ENCODE measurements around the gene LRRC32.

LRRC32 gene

DNA sequence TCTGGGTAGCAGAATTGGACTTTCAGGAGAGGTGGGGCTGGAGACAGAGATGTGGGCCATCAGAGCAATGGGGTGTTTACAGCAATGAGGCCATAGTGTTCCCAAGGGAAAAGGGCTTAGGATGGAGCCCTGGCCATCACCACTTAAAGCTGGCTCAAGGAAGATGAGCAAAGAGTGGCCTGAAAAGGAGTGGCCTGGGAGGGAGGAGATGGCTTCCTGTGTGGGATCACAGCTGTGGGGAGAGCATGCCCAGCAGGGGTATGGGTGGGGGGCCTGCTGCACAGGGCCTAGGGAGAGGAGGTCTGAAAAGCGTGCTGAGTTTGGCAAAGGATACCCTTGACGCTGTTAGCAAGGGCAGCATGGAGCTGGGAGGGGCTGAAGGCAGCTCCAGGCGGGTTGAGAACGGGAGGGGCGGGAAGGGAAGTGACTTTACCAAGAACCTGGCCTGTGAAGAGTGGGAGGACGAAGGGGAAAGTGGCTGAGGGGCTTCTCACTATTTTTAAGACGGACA, 13.9 kb downstream of the LRRC32 start:
- Histone ChIP-seq H3K4me1 (ENCODE audit: insufficient read depth, low read length, poor library complexity, severe bottlenecking) (peaks cover 11% of the 10 kb centered on the region), H3K27me3 (ENCODE audit: insufficient read depth, low read length, poor library complexity, severe bottlenecking) (no peaks in the 10 kb centered on the region), H3K9me2 (replicated peaks; ENCODE audit: low read depth, low read length) (no peaks in the 10 kb centered on the region), H3K36me3 (ENCODE audit: insufficient read depth, low read length) (no peaks in the 10 kb centered on the region), H3K4me2 (ENCODE audit: low read depth, low read length, poor library complexity, severe bottlenecking) (no peak overlapping the region), H2AFZ (ENCODE audit: low read length) (no peak overlapping the region), H3K79me2 (ENCODE audit: insufficient read depth, low read length) (no peaks in the 10 kb centered on the region), H3K4me3 (ENCODE audit: low read length, poor library complexity, severe bottlenecking) (no peak overlapping the region), H3K9me3 (ENCODE audit: insufficient read depth, low read depth, low read length) (no peaks in the 10 kb centered on the region), H4K20me1 (ENCODE audit: insufficient read depth, low read length, poor library complexity, severe bottlenecking) (no peaks in the 10 kb centered on the region), H3K9ac (ENCODE audit: low read depth, low read length, poor library complexity, severe bottlenecking) (no peak overlapping the region), H3F3A (ENCODE audit: low read depth) (no peaks in the 10 kb centered on the region)
- TF ChIP-seq EZH2phosphoT487 (IDR thresholded peaks at IDR 0.05; ENCODE audit: borderline replicate concordance), result no peak
- TF ChIP-seq, protein P1, sequence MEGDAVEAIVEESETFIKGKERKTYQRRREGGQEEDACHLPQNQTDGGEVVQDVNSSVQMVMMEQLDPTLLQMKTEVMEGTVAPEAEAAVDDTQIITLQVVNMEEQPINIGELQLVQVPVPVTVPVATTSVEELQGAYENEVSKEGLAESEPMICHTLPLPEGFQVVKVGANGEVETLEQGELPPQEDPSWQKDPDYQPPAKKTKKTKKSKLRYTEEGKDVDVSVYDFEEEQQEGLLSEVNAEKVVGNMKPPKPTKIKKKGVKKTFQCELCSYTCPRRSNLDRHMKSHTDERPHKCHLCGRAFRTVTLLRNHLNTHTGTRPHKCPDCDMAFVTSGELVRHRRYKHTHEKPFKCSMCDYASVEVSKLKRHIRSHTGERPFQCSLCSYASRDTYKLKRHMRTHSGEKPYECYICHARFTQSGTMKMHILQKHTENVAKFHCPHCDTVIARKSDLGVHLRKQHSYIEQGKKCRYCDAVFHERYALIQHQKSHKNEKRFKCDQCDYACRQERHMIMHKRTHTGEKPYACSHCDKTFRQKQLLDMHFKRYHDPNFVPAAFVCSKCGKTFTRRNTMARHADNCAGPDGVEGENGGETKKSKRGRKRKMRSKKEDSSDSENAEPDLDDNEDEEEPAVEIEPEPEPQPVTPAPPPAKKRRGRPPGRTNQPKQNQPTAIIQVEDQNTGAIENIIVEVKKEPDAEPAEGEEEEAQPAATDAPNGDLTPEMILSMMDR (conservative IDR thresholded peaks at IDR 0.05; ENCODE audit: low read length), result no peak

GRCh38 chr11:76656050-76656531, 14.5 kb downstream of the LRRC32 start:
- H3K4me2 ChIP-seq (ENCODE audit: low read depth, low read length, poor library complexity, severe bottlenecking), result no peak overlapping the region
- H3K9me3 ChIP-seq (ENCODE audit: insufficient read depth, low read depth, low read length), result no peaks in the 10 kb centered on the region
- H3K4me3 ChIP-seq (ENCODE audit: low read length, poor library complexity, severe bottlenecking), result no peak overlapping the region
- no peaks in the 10 kb centered on the region for H3K9me2 ChIP-seq (replicated peaks; ENCODE audit: low read depth, low read length)
- H2AFZ ChIP-seq (ENCODE audit: low read length), result no peak overlapping the region
- TF ChIP-seq, protein P1 (conservative IDR thresholded peaks at IDR 0.05; ENCODE audit: low read length), result no peak
- no peak for TF ChIP-seq EZH2phosphoT487 (IDR thresholded peaks at IDR 0.05; ENCODE audit: borderline replicate concordance)
- no peaks in the 10 kb centered on the region for H3K36me3 ChIP-seq (ENCODE audit: insufficient read depth, low read length)
- no peaks in the 10 kb centered on the region for H4K20me1 ChIP-seq (ENCODE audit: insufficient read depth, low read length, poor library complexity, severe bottlenecking)
- no peaks in the 10 kb centered on the region for H3F3A ChIP-seq (ENCODE audit: low read depth)
- H3K79me2 ChIP-seq (ENCODE audit: insufficient read depth, low read length), result no peaks in the 10 kb centered on the region
- peaks cover 11% of the 10 kb centered on the region for H3K4me1 ChIP-seq (ENCODE audit: insufficient read depth, low read length, poor library complexity, severe bottlenecking)
- H3K9ac ChIP-seq (ENCODE audit: low read depth, low read length, poor library complexity, severe bottlenecking), result no peak overlapping the region
- H3K27me3 ChIP-seq (ENCODE audit: insufficient read depth, low read length, poor library complexity, severe bottlenecking), result no peaks in the 10 kb centered on the region

GRCh38 chr11:76655501-76656049, 15.0 kb downstream of the LRRC32 start:
- Histone ChIP-seq H3K9ac (ENCODE audit: low read depth, low read length, poor library complexity, severe bottlenecking) (no peak overlapping the region), H3K4me1 (ENCODE audit: insufficient read depth, low read length, poor library complexity, severe bottlenecking) (peaks cover 11% of the 10 kb centered on the region), H3K4me3 (ENCODE audit: low read length, poor library complexity, severe bottlenecking) (no peak overlapping the region), H2AFZ (ENCODE audit: low read length) (no peak overlapping the region), H3K79me2 (ENCODE audit: insufficient read depth, low read length) (no peaks in the 10 kb centered on the region), H4K20me1 (ENCODE audit: insufficient read depth, low read length, poor library complexity, severe bottlenecking) (no peaks in the 10 kb centered on the region), H3K36me3 (ENCODE audit: insufficient read depth, low read length) (no peaks in the 10 kb centered on the region), H3K9me2 (replicated peaks; ENCODE audit: low read depth, low read length) (no peaks in the 10 kb centered on the region), H3K27me3 (ENCODE audit: insufficient read depth, low read length, poor library complexity, severe bottlenecking) (no peaks in the 10 kb centered on the region), H3F3A (ENCODE audit: low read depth) (no peaks in the 10 kb centered on the region), H3K9me3 (ENCODE audit: insufficient read depth, low read depth, low read length) (no peaks in the 10 kb centered on the region), H3K4me2 (ENCODE audit: low read depth, low read length, poor library complexity, severe bottlenecking) (no peak overlapping the region)
- no peak for TF ChIP-seq EZH2phosphoT487 (IDR thresholded peaks at IDR 0.05; ENCODE audit: borderline replicate concordance)
- TF ChIP-seq, protein P1 (conservative IDR thresholded peaks at IDR 0.05; ENCODE audit: low read length), result no peak
